Activated T-cell treated with anti-CD3 and anti-CD28 coated beads, Interleukin-2, amount 50 U/mL, for 24 hours (primary cell): ENCODE results near the gene RAI1.

Experiments
- DNase-seq: peaks from one replicate; pipeline ENCODE4 v3.0.0-alpha.2; 2020
- H3K27ac Mint-ChIP-seq: 2 replicates; pipeline ENCODE4 v1.8.0; 2020; ENCODE audit warnings: mild to moderate bottlenecking, mixed read lengths
- H3K27me3 Mint-ChIP-seq: 2 replicates; pipeline ENCODE4 v1.8.0; 2020; ENCODE audit warnings: mixed read lengths
- H3K36me3 Mint-ChIP-seq: 2 replicates; pipeline ENCODE4 v1.8.0; 2020; ENCODE audit warnings: low read depth, mixed read lengths
- H3K4me1 Mint-ChIP-seq: 2 replicates; pipeline ENCODE4 v1.8.0; 2020; ENCODE audit warnings: low read depth, mixed read lengths
- H3K4me3 Mint-ChIP-seq: 2 replicates; pipeline ENCODE4 v1.8.0; 2020; ENCODE audit warnings: mild to moderate bottlenecking, moderate library complexity, mixed read lengths
- H3K9me3 Mint-ChIP-seq: 2 replicates; pipeline ENCODE4 v1.8.0; 2020; ENCODE audit warnings: mixed read lengths

Gene RAI1

DNA sequence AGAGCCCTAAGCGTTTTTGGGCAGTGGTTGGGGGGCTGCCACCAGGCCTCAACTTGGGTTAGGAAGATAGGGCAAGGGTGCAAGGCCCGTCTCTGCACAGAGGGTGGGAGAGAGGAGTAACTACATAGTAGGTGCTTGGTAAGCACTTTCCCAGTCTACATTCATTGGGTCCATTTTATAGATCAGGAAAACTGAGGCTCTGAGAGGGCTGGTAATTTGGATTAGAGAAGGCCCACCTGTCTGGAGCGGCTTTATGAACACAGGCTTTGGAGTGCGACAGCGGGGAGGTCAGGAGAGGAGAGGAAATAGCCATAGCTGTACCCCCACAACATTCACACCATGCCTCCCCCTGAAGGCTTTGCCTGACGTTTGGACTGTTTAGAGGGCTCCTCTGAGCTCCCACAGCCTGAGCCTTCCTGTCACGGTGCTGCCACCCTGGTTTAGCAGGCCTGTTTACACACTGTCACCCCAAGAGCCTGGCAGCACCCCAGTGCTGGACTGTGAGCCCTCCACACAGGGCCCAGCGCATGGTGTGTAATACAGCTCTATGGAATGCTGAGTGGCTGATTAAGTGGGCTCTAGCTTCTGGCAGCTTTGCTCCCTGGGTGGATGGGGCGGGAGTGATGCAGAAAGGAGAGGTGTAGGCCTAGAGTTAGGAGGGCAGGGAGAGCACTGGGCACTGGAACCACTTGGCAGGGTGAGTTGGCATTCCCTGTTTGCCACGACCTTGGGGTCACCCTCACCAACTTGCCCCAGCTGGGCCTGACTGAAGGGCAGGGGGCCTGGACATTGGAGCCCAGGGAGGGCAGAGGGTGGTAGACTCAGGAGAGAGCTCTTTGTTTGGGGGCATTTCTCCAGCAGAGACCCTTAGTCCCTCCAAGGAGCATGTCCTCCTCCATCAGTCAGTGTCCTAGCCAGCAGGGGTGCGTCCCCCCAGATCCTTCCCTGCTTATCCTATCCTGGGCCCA lies 73.7 kb downstream of the RAI1 start:
- H3K36me3 Mint-ChIP-seq: peaks cover 6% of the 10 kb centered on the region
- H3K4me1 Mint-ChIP-seq: peaks cover 73% of the 10 kb centered on the region
- H3K27me3 Mint-ChIP-seq: no peaks in the 10 kb centered on the region
- H3K27ac Mint-ChIP-seq: peak overlapping the region; percentile 63
- H3K4me3 Mint-ChIP-seq: no peak overlapping the region
- no peak for DNase-seq
- no peaks in the 10 kb centered on the region for H3K9me3 Mint-ChIP-seq

DNA sequence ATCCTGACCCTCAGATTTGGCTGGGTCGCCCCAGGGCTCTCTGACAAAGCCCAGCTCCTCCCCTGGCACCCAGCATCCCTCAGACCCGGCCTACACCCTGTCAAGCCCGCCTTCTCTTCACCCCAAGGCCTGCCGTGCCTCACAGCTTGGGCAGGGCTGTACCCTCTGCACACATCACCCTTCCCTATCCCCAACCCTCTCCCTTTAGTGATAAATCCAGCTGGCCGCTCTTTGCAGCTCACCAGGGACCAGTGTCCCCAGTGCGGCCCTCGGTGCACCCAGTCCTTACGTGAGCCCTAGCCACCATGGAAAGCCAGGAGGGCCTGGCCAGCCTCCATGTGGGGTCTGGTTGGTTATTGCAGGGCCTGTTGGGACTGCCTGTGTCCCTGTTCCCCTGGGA lies 74.5 kb downstream of the RAI1 start:
- DNase-seq: no peak
- no peaks in the 10 kb centered on the region for H3K27me3 Mint-ChIP-seq
- no peaks in the 10 kb centered on the region for H3K9me3 Mint-ChIP-seq
- H3K36me3 Mint-ChIP-seq: peaks cover 6% of the 10 kb centered on the region
- peaks cover 67% of the 10 kb centered on the region for H3K4me1 Mint-ChIP-seq
- H3K4me3 Mint-ChIP-seq: no peak overlapping the region
- H3K27ac Mint-ChIP-seq: peak overlapping the region; percentile 47

DNA sequence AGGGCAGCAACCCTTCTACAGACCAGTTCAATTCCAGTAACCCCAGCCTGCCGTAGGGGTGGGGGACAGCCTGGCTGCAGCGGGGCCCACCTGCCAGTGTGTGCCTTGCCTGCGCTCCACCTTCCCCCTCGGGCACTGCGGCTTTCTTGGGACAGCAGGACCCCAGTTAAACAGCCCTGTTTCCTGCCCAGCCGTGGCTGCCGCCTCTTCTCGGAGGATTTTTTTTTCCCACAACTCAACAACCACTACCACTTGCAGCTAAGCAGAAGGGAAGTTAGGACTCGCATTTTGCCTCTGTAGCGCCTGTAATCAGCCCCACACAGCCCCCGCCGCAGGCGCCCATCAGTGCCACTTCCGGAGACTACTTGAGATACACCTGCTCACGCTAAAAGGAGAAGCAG lies 76.1 kb downstream of the RAI1 start:
- H3K36me3 Mint-ChIP-seq: peaks cover 5% of the 10 kb centered on the region
- peaks cover 54% of the 10 kb centered on the region for H3K4me1 Mint-ChIP-seq
- H3K4me3 Mint-ChIP-seq: peak overlapping the region; percentile 35
- DNase-seq: no peak
- no peaks in the 10 kb centered on the region for H3K27me3 Mint-ChIP-seq
- peak overlapping the region; percentile 85 for H3K27ac Mint-ChIP-seq
- no peaks in the 10 kb centered on the region for H3K9me3 Mint-ChIP-seq

DNA sequence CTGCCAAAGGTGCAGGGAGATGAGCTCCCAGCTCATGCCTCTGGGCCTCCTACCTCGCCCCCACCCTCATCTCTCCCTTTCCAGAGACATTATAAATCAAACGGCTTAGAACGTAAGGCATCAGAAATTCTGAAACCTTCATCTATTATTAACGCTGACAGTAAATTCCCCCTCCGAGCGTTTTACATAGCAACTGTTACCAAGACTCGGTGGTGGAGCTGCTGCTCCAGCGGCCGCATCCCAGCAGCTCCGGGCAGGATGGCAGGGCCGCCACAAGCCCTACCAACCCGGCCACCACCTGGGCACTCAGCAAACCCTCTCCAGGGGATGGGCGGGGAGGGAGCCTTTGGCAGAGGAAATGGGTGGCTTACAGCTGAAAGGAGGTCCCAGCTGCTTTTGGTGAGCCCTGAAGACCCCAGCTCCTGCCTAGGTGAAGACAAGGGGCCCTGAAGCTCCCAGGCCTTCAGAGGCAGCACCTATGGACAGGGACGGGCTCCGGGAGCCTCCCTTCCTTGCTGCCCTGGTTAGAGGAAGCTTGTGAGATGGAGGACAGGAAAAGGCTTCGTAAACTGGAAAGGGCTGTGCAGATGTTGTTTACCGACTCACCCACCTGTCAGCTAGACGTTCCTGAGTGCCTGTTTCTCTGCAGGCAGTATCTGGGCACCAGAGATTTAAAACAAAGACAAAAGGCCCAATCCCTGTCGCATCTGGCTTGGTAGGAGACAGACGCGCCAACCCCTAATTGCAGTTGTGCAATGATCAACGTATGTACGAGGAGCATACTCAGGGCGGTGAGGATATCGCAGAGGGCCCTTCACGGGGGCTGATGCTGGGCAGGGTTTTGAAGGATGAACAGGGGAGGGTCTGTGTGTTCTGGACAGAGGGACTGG lies 76.9 kb downstream of the RAI1 start:
- H3K4me3 Mint-ChIP-seq: no peak overlapping the region
- no peaks in the 10 kb centered on the region for H3K9me3 Mint-ChIP-seq
- no peak for DNase-seq
- H3K27ac Mint-ChIP-seq: peak overlapping the region; percentile 85
- H3K27me3 Mint-ChIP-seq: no peaks in the 10 kb centered on the region
- peaks cover 46% of the 10 kb centered on the region for H3K4me1 Mint-ChIP-seq
- no peaks in the 10 kb centered on the region for H3K36me3 Mint-ChIP-seq

DNA sequence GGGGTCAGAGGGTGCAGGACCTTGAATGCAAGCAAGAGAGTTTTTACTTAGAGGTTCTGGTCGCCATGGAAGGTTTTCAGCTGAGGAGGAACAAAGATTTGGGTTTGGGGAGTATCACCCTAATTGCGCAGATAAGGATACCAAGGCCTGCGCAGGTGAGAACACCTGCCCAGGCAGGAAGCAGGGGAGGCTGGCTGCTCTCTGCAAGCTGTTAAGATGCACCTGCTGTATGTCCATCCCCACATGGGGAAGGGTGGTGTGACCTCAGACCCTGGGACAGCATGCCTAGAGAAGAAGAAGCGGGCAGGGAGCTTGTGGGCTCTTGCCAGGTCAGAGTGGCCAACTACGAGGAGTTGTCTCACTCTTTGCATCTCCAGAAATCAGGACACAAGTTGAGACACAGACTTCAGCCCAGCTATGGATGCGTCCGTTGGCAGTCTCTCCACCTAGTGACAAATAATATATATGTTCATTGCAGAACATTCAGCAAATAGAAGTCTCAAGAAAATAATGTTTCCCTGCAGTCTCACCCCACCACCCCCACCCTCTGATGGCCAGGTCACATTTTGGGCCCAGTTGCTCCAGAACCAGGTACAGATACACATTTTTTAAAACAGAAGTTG lies 77.8 kb downstream of the RAI1 start:
- Mint-ChIP-seq H3K27ac (no peak overlapping the region), H3K9me3 (no peaks in the 10 kb centered on the region), H3K27me3 (no peaks in the 10 kb centered on the region), H3K4me3 (no peak overlapping the region), H3K4me1 (peaks cover 45% of the 10 kb centered on the region), H3K36me3 (no peaks in the 10 kb centered on the region)
- DNase-seq: no peak

DNA sequence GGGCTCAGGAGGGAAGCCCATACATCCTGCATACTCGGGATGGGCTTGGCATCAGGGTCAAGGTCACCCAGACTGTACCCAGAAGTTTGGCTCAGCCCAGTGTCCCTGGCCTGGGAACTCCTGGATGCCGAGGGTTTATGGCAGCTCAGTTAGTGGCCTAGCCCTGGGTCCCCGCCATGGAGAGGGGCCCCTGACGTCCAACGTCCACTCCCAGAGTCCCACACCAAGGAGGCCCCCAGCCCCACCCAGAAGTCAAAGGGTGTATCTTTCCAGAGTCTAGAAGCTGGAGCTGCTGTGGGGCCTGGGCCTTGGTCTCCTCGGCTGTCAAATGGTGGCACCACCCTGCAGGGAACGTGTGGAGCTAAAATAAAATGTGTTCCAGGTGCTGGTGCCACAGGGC lies 79.1 kb downstream of the RAI1 start:
- peaks cover 39% of the 10 kb centered on the region for H3K4me1 Mint-ChIP-seq
- peaks cover 5% of the 10 kb centered on the region for H3K36me3 Mint-ChIP-seq
- no peak overlapping the region for H3K27ac Mint-ChIP-seq
- no peak for DNase-seq
- no peaks in the 10 kb centered on the region for H3K27me3 Mint-ChIP-seq
- no peak overlapping the region for H3K4me3 Mint-ChIP-seq
- H3K9me3 Mint-ChIP-seq: no peaks in the 10 kb centered on the region

DNA sequence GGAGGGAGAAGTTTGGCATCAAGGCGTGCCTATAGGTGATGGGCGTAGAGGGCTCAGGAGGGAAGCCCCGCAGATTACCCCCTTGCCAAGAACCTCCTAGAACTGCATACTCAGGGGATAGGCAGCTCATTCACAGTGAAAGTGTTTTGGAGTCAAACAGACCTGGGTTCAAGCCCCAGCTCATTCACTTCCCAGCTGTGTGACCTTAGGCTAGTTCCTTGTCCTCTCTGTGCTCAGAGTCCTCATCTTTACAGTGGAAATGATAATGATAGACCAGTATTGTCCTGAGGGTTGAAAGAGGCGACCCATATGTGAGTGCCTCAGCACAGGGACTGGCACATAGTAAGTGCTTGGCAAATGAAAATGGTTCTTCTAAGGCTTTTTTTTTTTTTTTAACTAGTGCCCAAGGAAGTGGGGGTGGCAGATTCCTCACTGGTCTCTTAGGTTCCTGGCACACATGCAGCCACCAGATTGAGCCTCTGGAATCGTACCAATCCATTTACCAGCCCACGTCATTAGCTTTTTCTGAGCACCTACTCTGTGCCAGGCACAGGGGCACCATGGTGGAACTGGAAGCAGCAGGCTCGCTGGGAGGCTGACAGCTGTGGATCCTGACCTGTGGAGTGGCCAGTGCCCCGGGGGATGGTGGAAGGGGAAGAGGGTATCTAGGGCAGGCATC lies 79.8 kb downstream of the RAI1 start:
- peaks cover 40% of the 10 kb centered on the region for H3K4me1 Mint-ChIP-seq
- no peak overlapping the region for H3K4me3 Mint-ChIP-seq
- H3K9me3 Mint-ChIP-seq: no peaks in the 10 kb centered on the region
- H3K27ac Mint-ChIP-seq: no peak overlapping the region
- no peaks in the 10 kb centered on the region for H3K27me3 Mint-ChIP-seq
- no peak for DNase-seq
- H3K36me3 Mint-ChIP-seq: peaks cover 5% of the 10 kb centered on the region

DNA sequence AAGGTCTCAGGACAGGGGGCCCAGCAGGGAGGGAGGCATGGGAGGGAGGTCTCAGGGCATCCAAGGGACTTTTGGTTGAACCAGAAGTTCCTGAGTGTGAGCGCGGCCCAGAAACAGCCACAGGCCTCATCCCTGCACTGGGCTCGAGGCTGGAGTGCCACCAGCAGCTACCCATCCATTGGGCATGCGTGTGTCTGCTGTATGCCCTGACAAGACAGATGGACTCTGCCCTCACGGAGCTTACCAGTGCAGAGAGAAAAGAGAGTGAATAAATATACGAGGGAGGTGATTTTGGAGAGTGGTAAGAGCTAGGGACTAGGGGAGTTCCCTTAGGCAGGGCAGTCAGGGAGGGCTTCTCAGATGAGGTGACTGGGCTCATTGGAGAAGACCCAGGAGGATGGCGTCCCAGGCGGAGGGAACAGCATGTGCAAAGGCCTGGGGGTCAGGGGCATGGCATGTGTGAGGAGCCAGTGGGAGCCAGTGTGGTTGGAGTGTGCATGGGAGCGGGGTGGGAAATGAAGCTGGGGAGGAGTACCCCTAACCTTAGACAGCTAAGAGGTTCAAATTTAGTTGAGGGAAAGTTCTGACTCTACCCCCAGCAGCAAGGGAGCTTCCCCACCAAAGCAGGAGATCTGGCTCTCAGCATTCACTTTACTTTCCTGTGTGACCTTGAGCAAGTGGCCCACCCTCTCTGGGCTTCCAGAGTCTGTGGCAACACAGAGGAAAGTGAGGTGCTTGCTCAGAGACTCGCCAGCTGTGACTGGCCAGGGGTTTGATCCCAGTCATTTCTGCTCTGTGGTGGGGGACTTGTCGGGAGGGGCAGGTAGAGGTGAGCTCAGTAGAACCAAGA lies 80.9 kb downstream of the RAI1 start:
- no peak for DNase-seq
- no peaks in the 10 kb centered on the region for H3K27me3 Mint-ChIP-seq
- H3K4me3 Mint-ChIP-seq: no peak overlapping the region
- H3K27ac Mint-ChIP-seq: no peak overlapping the region
- H3K36me3 Mint-ChIP-seq: peaks cover 5% of the 10 kb centered on the region
- peaks cover 40% of the 10 kb centered on the region for H3K4me1 Mint-ChIP-seq
- no peaks in the 10 kb centered on the region for H3K9me3 Mint-ChIP-seq

DNA sequence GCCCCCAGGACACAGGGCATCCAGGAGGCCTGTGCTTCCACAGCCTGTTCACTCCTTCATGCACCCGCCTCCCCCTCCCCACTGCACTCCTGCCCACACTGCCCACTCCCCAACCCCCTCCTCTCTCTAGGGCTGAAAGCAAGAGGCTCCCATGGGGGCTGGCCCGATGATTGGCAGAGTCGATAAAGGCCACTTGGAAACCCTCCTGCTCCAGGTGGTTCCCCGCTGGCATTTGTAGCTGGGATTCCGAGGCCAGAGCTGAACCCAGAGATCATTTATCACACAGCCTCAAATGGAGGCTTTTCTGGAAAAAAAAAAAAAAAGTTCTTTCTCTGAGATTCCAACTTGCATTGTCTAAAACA lies 81.5 kb downstream of the RAI1 start:
- H3K4me3 Mint-ChIP-seq: no peak overlapping the region
- H3K4me1 Mint-ChIP-seq: peaks cover 34% of the 10 kb centered on the region
- no peaks in the 10 kb centered on the region for H3K27me3 Mint-ChIP-seq
- peaks cover 5% of the 10 kb centered on the region for H3K36me3 Mint-ChIP-seq
- DNase-seq: no peak
- H3K27ac Mint-ChIP-seq: no peak overlapping the region
- H3K9me3 Mint-ChIP-seq: no peaks in the 10 kb centered on the region

DNA sequence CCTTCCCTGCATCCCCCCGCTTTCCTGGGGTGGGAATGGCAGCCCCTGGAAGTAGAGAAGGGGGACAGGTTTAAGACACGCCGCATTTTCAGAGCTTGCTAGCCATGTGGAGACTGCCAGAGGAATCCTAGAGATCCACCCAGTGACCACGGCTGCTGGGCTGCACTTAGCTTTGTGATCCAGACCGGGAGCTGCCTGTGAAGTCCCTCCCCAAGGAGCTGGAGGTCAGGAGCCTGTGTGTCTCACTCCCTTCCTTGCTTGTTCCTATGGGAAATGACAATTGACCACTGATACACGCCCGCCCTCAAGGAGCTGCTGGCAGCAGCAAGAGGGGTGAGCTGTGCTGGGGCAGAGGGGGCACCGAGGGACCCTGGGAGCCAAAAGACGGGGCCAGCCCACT lies 81.9 kb downstream of the RAI1 start:
- Mint-ChIP-seq H3K4me1 (peaks cover 30% of the 10 kb centered on the region), H3K36me3 (peaks cover 5% of the 10 kb centered on the region), H3K9me3 (no peaks in the 10 kb centered on the region), H3K27me3 (no peaks in the 10 kb centered on the region), H3K27ac (peak overlapping the region; percentile 33), H3K4me3 (no peak overlapping the region)
- DNase-seq: no peak

DNA sequence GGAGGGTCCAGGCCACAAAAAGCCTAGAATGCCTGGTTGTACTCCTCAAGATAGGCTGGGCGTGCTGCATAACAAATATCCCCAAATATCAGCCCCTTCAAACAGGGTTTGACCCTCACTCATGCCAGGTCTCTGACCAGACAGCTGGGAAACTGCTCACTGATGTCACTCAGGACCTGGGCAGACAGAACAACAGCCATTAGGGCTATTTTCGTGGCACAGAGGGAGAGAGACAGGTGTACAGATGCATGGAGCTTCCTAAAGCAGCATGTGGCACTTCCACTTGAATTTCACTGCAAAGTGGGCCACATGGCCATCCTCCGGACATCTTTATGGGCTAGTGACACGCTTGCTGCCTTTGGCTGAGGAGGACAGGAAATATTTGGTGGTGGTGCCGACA lies 82.5 kb downstream of the RAI1 start:
- Mint-ChIP-seq H3K4me3 (no peak overlapping the region), H3K4me1 (peaks cover 27% of the 10 kb centered on the region), H3K36me3 (peaks cover 5% of the 10 kb centered on the region), H3K9me3 (no peaks in the 10 kb centered on the region), H3K27me3 (no peaks in the 10 kb centered on the region), H3K27ac (no peak overlapping the region)
- no peak for DNase-seq

DNA sequence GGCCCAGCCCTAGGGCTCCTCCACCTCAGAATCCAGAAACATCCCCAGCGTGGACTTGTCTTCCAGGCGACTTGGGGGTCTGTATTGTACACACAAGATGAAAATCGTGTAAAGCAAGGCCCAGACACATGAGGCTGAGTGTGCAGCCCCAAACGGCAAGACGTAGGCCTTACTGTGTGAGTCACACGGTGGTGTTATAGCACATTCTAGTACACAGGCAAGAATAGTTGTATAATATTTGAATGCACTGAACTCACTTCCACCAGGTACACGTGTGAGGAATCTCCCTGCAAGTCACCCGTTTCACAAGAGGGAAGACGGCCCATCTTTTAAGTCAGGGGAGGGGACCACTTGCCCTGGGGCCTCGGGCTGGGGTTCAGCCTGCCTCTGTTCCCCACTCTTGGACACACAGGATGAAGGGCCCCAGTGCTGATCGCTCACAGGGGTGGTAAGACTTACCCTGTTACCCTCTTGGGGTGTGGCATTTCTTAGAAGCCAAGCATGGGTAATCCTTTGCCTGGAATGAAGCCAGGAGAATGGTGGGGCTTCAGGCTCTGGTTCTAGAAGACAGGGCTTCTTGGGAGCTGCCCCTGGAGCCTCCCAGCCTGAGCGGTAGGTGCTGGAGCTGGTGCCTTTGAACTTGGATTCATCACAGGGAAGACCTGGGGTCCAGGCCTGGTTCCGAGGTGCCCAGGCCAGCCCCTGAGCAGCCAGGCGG lies 84.3 kb downstream of the RAI1 start:
- H3K9me3 Mint-ChIP-seq: no peaks in the 10 kb centered on the region
- H3K4me3 Mint-ChIP-seq: no peak overlapping the region
- H3K27ac Mint-ChIP-seq: no peak overlapping the region
- H3K4me1 Mint-ChIP-seq: peaks cover 27% of the 10 kb centered on the region
- no peak for DNase-seq
- peaks cover 5% of the 10 kb centered on the region for H3K36me3 Mint-ChIP-seq
- no peaks in the 10 kb centered on the region for H3K27me3 Mint-ChIP-seq
